Heart right ventricle (tissue), 16 donors: ENCODE results near the gene PLEKHA8. TPM values are rescaled to one million over a fixed set of nuclear protein-coding genes. Genes with fewer than 3 reads are reported as not detected.

Experiments used
- ATAC-seq, 8 donors: fragments of 200-7000 bp; cut with Tn5 transposase; one replicate each; pipeline ENCODE4 v1.9.1; 2020; ENCODE audit warnings: mild to moderate bottlenecking in 8 of 8, moderate library complexity in 8 of 8, moderate number of reproducible peaks in 1 of 8
- DNase-seq, 2 donors: peaks; one replicate each; pipeline ENCODE4 v3.0.0-alpha.2; 2020
- H3K27ac ChIP-seq, 10 donors: fragments of 200-600 bp; sonication (generic) in 2 of 10; one replicate each; pipeline versions ENCODE4 v1.5.0 to v1.8.0; 2020 to 2022; ENCODE audit warnings: mild to moderate bottlenecking in 3 of 10
- H3K27me3 ChIP-seq, 7 donors: fragments of 200-600 bp; one replicate each; pipeline ENCODE4 v1.8.0; 2021 to 2022; ENCODE audit warnings: mild to moderate bottlenecking in 2 of 7
- H3K36me3 ChIP-seq, 9 donors: fragments of 200-600 bp; sonication (generic) in 1 of 9; one replicate each; pipeline versions ENCODE4 v1.5.0 to v1.8.0; 2020 to 2022; ENCODE audit warnings: mild to moderate bottlenecking in 2 of 9
- H3K4me1 ChIP-seq, 9 donors: fragments of 200-600 bp; sonication (generic) in 1 of 9; one replicate each; pipeline versions ENCODE4 v1.5.0 to v1.8.0; 2020 to 2022; ENCODE audit warnings: mild to moderate bottlenecking in 4 of 9
- H3K4me3 ChIP-seq, 10 donors: fragments of 200-600 bp; sonication (generic) in 2 of 10; one replicate each; pipeline versions ENCODE4 v1.5.0 to v1.8.0; 2020 to 2022; ENCODE audit warnings: mild to moderate bottlenecking in 7 of 10, moderate library complexity in 2 of 10
- H3K9me3 ChIP-seq, 11 donors: fragments of 200-600 bp in 10 of 11; sonication (generic) in 2 of 11; one replicate each; pipeline versions ENCODE4 v1.5.0 to v1.8.0; 2013 to 2022; ENCODE audit warnings: mild to moderate bottlenecking in 2 of 11, control low read depth in 1 of 11, moderate library complexity in 1 of 11
- CTCF ChIP-seq, 9 donors: fragments of 200-600 bp; sonication (generic) in 2 of 9; IDR thresholded peaks; one replicate each; pipeline versions ENCODE4 v1.5.0 to v1.8.0; 2021 to 2022; ENCODE audit warnings: antibody characterized with exemption in 9 of 9, mild to moderate bottlenecking in 5 of 9, moderate library complexity in 1 of 9
- WGBS, 2 donors: extraction: QIAGEN DNeasy Blood & Tissue Kit; methylation state at CpG; one replicate each; pipeline ENCODE4 v1.1.7; 2013; ENCODE audit warnings: inconsistent platforms in 1 of 2; 5-methylcytosine and 5-hydroxymethylcytosine counted together
- intact Hi-C, 10 donors: fragments of 100-400 bp; cut with DNase I; formaldehyde crosslinking; loops; one replicate each; pipeline versions ENCODE4 v1.11.1 to v1.14.2; 2022
- polyA plus RNA-seq, 2 donors: library from polyadenylated mRNA; stranded (reverse); fragments of 200-250 nt; gene quantifications; one replicate each; pipeline ENCODE4 v1.2.3, GENCODE V29; 2013
- total RNA-seq, 10 donors: library from RNA; stranded (reverse); fragmentation: NEBNext Ultra II Directional in 3 of 10; extraction: Animal tissue kit (Norgen Biotek cat#: 25700) in 3 of 10; gene quantifications; one replicate each; pipeline versions ENCODE4 v1.2.1 to v1.2.4, GENCODE V29; 2021 to 2023
- donor health status: Arrhythmogenic right ventricular cardiomyopathy.
- donor health status: ischemic (EF 13 %, LVEDD 7.1; RV severe dilation, severe dysfunction).
- donor health status: healthy with polysubstance abuse.
- donor health status: DM: no; HTN: yes; CAD: no.
- donor health status: DM: no; HTN: no; CAD: no.
- donor health status: ischemic (EF 25% LVEDD 6.9; RV normal size, moderate dysfunction).
- donor health status: ischemic (EF 25% LVEDD 5.7; RV mildly dilated, moderate dysfunction).
- donor health status: healthy.
- donor health status: DM: yes; HTN: yes; CAD: no.
- donor health status: Ischemic cardiomyopathy.
- donor health status: ischemic (EF 35%, LVEDD 5.7; RV mildly dilated, moderate dysfunction).
- donor health status: nonischemic (EF 11% LVEDD 7.7; RV severe dilation, severe dysfunction).
- donor health status: DM: yes; HTN: yes; CAD: no.
- donor health status: PGD.
- donor health status: ischemic (EF 29% LVEDD 5.4; RV normal size, mild dysfunction).
- donor health status: nonischemic (EF 23%, LVEDD 6.1; RV moderate dilation, normal function).

Gene PLEKHA8
- total and polyA plus RNA-seq, 12 donors: 1.8 to 6.0 (median 4.0) TPM

GRCh38 chr7:30115709-30116297 is 87.6 kb downstream of the PLEKHA8 start:
- no peak for ATAC-seq
- WGBS, 2 donors: 86 to 87% methylated on average over 34 of the region's 34 CpGs

GRCh38 chr7:30116771-30117170 is 88.6 kb downstream of the PLEKHA8 start:
- ATAC-seq: peak; percentile 58 to 96 (median 84)
- H3K4me3 ChIP-seq: no peak overlapping the region
- 26 to 38% methylated on average over 6 of the region's 6 CpGs for WGBS, 2 donors
- DNase-seq: peak in 1 of 2 donors; percentile 45
- TF ChIP-seq CTCF (IDR thresholded peaks at IDR 0.05): no peak
- H3K36me3 ChIP-seq: no peaks in the 10 kb centered on the region
- peak overlapping the region in 5 of 10 donors; percentile 27 to 72 (median 58) for H3K27ac ChIP-seq
- H3K9me3 ChIP-seq: peaks cover 0 to 20% (median 14%) of the 10 kb centered on the region in 11 donors
- intact Hi-C loops: no loop called here
- H3K27me3 ChIP-seq: no peaks in the 10 kb centered on the region
- peaks cover 0 to 18% (median 7%) of the 10 kb centered on the region in 9 donors for H3K4me1 ChIP-seq

More at GRCh38 chr7:30115709-30116297, 87.6 kb downstream of the PLEKHA8 start:
- H3K4me1 ChIP-seq: peaks cover 0 to 18% (median 7%) of the 10 kb centered on the region in 9 donors
- H3K27me3 ChIP-seq: no peaks in the 10 kb centered on the region
- intact Hi-C loops: no loop called here
- H3K4me3 ChIP-seq: no peak overlapping the region
- no peak for TF ChIP-seq CTCF (IDR thresholded peaks at IDR 0.05)
- H3K36me3 ChIP-seq: no peaks in the 10 kb centered on the region
- no peak for DNase-seq
- H3K27ac ChIP-seq: peak overlapping the region in 1 of 10 donors; percentile 53
- peaks cover 0 to 20% (median 14%) of the 10 kb centered on the region in 11 donors for H3K9me3 ChIP-seq

- no peak for TF ChIP-seq CTCF (IDR thresholded peaks at IDR 0.05)
- 76 to 78% methylated on average over 4 of the region's 4 CpGs for WGBS, 2 donors
Measured at GRCh38 chr7:30117896-30118295, 89.7 kb downstream of the PLEKHA8 start.

GRCh38 chr7:30119890-30120577 is 91.8 kb downstream of the PLEKHA8 start:
- TF ChIP-seq CTCF (IDR thresholded peaks at IDR 0.05): no peak
- H3K27ac ChIP-seq: no peak overlapping the region
- H3K4me1 ChIP-seq: peaks cover 0 to 18% (median 7%) of the 10 kb centered on the region in 9 donors
- ATAC-seq (no peak), DNase-seq (no peak)
- no peaks in the 10 kb centered on the region for H3K27me3 ChIP-seq
- H3K4me3 ChIP-seq: no peak overlapping the region
- intact Hi-C loops: no loop called here
- H3K36me3 ChIP-seq: no peaks in the 10 kb centered on the region
- H3K9me3 ChIP-seq: no peaks in the 10 kb centered on the region
- WGBS, 2 donors: 90 to 91% methylated on average over 4 of the region's 4 CpGs

More at GRCh38 chr7:30117896-30118295, 89.7 kb downstream of the PLEKHA8 start:
- Histone ChIP-seq H3K27me3 (no peaks in the 10 kb centered on the region), H3K9me3 (peaks cover 0 to 13% (median 9%) of the 10 kb centered on the region in 11 donors), H3K27ac (no peak overlapping the region), H3K36me3 (no peaks in the 10 kb centered on the region), H3K4me1 (peaks cover 0 to 18% (median 7%) of the 10 kb centered on the region in 9 donors), H3K4me3 (no peak overlapping the region)
- ATAC-seq (no peak), DNase-seq (no peak)
- intact Hi-C loops: no loop called here
